Activated CD8-positive, alpha-beta memory T cell treated with anti-CD3 and anti-CD28 coated beads, Interleukin-2, amount 50 U/mL, for 24 hours (primary cell): ENCODE results near the gene CLDN8.

Source experiments
- DNase-seq: peaks from one replicate; pipeline ENCODE4 v3.0.0-alpha.2; 2020; ENCODE audit errors: extremely low read depth

CLDN8 gene

DNA sequence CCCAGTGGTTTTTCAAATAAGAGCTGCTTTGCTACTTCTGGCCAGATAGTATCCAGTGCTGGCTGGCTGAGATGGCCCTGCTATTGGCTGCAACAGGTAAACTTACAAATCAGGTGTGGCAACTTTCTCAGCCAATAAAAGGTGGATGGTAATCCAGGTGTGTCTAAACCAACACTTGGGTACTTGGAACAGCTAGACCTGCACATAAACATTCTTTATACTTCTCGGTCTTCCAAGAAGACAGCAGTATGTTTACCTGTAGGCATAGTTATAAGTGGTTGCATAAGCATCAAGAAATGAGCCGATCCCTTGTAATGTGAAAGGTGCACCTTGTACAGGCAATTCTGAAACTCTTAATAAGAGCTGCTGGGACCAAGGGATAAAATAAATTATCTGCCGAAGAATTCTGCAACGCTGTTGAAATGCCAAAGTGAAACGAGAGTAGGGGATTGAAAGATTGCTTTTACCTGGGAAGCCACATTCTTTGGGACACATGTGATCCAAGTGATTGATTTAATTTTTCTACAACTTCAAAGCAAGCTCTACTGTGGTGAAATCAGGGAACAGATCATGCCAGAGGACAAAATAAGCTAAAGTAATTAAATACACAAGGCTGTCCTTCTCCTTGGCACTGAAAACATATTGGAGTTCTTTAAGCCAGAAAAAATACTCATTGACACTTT is at the start of gene CLDN8:
CLDN8 (minus strand) TSS at position 57 of the 683 bp plus-strand sequence. CDS start 172 bp downstream, outside the sequence.
- DNase-seq: no peak

- DNase-seq: no peak
Observed at GRCh38 chr21:30257773-30258172, 41.9 kb upstream of the CLDN8 start.

DNA sequence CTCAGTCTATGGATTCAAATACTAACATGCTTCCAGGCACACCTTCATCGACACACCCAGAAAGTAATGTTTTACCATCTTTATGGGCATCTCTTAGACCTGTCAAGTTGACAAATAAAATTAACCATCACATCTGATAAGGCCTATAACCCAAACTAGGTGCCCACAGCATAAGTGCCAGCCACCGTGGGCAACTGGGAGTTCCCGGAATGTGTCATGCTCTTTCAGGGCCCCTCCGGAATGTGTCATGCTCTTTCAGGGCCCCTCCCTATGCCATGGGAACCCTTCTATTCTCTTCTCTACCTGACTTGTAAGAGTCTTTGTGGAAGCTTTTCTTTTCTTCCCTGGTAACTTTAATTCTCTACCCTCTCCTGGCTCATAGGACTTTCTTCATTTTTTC is 40.2 kb upstream of the CLDN8 start:
- no peak for DNase-seq

DNA sequence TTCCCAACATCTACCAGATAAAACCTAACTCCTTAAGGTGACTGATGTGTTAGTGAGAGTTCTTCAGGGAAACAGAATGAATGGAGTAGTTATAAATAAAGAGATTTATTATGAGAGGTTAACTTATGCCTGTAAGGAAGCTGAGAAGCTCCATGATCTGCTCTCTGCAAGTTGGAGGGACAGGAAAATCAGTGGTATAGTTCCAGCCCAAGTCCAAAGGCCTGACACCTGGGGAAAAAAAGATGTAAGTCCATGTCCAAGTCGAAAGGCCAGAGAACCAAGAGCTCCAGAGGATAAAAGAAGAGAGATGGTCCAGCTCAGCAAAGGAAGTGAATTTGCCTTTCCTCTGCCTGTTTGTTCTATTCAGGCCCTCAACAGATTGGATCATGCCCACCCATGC is 39.8 kb upstream of the CLDN8 start:
- DNase-seq: no peak

GRCh38 chr21:30251781-30252180 is 35.9 kb upstream of the CLDN8 start:
- no peak for DNase-seq

DNA sequence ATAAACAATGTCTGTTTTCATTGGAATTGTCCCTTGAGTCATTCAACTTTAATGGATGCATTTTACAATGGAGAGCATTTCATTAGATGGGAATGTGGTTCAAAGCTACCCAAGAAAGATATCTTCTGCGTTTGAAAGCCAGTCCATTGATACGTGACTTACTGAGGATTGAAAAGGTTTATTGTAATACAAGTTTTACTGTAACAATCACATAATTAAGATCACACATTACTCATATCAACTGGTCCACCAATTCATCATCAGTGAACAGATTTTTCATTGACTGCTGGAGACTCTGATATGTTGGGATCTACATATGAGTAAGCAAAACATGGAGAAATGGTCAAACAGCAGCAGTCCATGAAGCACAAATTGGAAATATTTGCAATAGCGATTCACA is 34.0 kb upstream of the CLDN8 start:
- no peak for DNase-seq

DNA sequence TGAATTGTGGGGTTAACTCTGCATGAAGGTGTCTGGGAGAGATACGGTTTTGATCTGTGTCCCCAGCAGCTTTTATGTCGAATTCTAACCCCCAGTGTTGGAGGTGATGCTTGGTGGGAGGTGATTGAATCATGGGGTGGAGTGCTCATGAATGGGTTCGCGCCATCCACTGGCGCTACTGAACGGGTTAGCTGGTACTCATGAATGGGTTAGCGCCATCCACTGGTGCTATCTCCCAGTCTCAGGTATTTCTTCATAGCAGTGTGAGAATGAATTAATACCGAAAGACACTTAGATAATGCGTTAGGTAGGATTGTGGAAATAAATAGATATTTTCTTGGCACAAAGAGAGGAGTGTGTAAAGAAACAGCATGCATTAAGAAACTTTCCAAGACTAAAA is 32.9 kb upstream of the CLDN8 start:
- no peak for DNase-seq

DNA sequence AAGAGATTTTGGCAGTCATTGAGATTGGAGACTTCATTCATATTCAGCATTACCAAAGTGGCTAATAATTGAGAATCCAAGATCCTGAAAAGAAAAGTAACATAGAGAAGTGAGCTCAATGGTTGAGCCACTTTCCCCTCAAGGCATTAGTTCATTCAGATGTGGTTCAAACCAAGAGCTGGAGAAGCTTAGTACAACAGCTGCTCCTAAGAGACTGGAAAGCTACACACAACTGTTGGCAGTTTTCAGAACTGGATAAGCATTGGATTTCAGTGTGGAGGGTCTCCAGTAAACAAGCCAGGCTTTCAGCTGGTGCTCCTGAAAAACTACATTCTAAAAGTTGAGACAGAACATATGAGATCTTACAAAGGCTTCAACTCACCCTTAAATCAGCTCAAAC is 29.2 kb upstream of the CLDN8 start:
- DNase-seq: no peak

GRCh38 chr21:30243691-30244090 is 27.8 kb upstream of the CLDN8 start:
- no peak for DNase-seq

DNA sequence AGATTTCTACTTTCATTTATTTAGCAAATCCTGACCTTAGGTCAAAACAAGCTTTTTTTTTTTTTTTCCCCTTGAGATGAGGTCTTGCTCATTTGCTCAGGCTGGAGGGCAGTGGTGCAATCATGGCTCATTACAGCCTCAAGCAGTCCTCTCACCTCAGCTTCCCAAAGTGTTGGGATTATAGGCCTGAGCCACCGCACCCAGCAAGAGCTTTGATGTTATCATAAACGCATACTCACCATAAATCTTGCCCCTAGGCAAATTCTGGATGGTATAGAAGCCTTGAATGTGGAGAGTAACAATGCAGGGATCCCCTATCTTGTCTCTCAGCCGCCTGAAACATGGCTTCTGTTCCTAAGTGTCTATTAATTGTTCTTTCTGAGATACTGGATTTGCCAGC is 24.8 kb upstream of the CLDN8 start:
- DNase-seq: no peak

DNA sequence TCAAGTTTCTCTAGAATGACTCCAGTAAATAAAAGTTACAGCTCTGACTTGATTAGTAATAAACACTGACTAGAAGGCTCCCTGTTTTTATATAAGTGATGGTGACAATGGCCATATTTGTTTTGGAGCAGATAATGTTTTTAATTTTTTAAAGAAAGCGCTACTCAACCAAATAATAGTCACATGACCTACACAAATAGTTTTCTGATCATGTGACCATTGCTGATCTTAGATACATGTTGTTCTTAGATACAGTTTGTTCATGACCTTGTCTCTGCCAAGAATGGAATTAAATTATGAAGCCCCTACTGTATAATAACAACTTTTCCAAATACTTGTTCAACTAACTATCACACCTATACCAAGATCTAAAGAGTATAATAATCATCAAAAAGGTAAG is 22.3 kb upstream of the CLDN8 start:
- no peak for DNase-seq

- no peak for DNase-seq
Observed at GRCh38 chr21:30234643-30235042, 18.7 kb upstream of the CLDN8 start.

DNA sequence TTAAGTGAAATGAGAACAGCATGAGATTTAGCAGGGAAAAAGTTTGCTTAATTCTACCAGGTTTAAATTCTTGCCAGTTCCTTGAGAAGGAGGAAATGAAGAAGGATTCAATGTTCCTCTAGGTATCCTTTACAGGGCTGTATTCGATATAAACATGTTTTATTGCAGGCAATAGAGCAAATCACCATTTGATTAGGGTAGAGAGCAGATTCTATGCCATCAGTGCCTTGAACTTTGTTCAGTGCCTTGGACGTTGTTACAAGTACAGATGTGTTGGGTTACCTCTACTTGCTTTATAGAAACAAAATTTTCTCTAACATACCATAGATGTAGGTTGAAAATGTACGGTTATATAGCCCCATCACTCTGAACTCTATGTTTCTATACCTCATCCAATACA is 18.2 kb upstream of the CLDN8 start:
- DNase-seq: no peak

GRCh38 chr21:30233228-30234020 is 17.5 kb upstream of the CLDN8 start:
- no peak for DNase-seq

- no peak for DNase-seq
Observed at GRCh38 chr21:30232011-30232410, 16.1 kb upstream of the CLDN8 start.

- DNase-seq: no peak
Observed at GRCh38 chr21:30227633-30228404, 11.9 kb upstream of the CLDN8 start.

- DNase-seq: no peak
Observed at GRCh38 chr21:30227128-30227527, 11.2 kb upstream of the CLDN8 start.

GRCh38 chr21:30223596-30223995 is 7.7 kb upstream of the CLDN8 start:
- DNase-seq: no peak

DNA sequence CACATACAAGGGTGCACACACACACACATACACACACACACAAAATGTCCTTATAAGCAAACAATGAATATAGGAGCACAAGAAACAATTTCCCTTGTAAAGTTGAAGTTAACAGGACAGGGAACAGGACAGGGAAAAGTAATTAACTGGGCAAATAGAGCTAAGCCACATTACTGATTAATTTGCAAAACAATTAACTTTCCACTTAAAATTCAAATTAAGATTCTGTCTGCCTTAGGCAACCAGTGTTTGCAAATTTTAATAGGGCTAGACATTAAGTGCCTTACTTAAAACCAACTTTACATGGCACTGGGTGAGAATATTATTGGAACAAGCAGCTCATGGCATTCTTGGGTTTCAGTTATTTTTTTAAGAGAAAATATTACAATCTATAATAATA is 6.8 kb upstream of the CLDN8 start:
- DNase-seq: no peak

DNA sequence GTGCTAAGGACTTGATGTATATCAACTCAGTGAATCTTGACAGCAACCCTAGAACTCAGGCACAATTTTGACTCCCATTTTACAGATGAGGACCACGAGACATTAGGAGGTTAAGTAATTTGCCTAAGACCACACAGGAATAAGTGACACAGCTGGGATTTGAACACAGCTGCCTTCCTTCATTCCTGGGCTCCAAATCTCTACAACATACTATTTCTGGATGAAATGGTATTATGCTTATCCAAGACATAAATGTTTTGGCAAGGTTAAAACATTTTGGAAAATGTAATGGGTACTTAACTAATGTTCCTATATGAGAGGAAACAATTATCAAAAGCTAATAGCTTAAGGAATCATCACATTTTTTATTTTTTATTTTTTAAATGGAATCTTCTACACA is 4.8 kb downstream of the CLDN8 start:
- DNase-seq: no peak

GRCh38 chr21:30209601-30210000 is 6.3 kb downstream of the CLDN8 start:
- no peak for DNase-seq

GRCh38 chr21:30207252-30207579 is 8.7 kb downstream of the CLDN8 start:
- DNase-seq: no peak
